Effector CD4-positive, alpha-beta T cell (primary cell): ENCODE measurements around the gene MAST4.

Experiments used
- DNase-seq: peaks from one replicate; pipeline ENCODE4 v3.0.0-alpha.2; 2020

The MAST4 gene

GRCh38 chr5:66969484-66969883 is 373.3 kb downstream of the MAST4 start:
- DNase-seq = no peak

GRCh38 chr5:66969963-66970362 is 373.8 kb downstream of the MAST4 start:
- no peak for DNase-seq

DNA sequence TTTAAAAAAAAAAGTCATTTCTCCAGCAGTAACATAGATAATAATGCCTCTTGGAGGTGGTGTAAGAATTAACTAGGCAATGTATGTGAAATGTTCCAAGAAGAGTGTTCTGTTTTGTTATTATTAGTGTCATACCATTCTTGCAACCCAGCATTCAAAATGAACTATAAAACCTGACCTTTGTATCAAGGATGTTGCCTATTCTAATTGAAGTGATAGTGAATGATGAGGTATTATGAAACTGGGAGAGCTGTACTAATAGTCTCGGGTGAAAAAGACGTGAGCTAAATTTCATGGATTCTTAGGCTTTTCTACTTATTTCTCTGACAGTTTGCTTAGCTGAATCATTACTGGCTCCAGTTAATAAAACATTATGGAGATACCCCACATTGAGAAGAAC is 375.8 kb downstream of the MAST4 start:
- DNase-seq = no peak

- DNase-seq = no peak
These were observed 378.1 kb downstream of the MAST4 start for GRCh38 chr5:66974256-66974655.

- no peak for DNase-seq
These were observed 379.9 kb downstream of the MAST4 start for GRCh38 chr5:66976108-66976507.

- no peak for DNase-seq
These were observed 383.5 kb downstream of the MAST4 start for GRCh38 chr5:66979738-66980137.

DNA sequence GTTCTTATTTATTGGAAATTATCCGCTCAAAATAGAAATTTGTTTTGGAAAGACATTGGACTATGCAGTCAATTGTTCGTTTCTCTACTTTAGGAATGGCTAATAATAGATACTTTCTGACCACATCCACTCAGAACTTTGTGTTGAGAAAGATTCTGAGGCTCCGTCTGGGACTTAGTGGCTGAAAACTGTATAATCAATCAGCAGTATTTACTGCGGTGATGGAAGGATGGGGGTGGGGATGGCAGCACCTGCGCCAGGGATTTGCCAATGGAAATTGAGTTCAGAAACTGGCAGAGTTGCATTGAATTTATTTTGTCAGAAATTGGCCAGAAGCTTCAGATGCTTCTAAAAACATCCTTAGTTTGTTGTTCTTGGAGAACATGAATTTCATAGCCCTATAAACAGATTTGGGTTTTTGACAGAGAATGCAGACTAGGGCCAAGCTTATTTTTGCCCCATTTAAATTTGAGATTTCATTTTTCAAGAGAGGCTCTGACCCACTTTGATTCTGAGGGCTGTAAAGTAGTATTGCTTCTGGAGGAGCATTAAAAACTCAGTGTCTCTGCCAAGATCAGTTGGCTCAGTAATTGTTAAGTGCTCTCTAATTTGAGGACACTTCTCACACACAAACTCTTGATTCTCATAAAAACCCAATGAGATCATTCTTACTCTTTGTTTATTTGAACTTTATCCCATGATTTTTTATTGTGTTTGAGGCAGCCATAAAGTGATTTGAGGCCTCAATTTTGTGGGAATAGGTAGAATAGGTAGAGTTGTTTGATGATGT is 385.3 kb downstream of the MAST4 start:
- no peak for DNase-seq

DNA sequence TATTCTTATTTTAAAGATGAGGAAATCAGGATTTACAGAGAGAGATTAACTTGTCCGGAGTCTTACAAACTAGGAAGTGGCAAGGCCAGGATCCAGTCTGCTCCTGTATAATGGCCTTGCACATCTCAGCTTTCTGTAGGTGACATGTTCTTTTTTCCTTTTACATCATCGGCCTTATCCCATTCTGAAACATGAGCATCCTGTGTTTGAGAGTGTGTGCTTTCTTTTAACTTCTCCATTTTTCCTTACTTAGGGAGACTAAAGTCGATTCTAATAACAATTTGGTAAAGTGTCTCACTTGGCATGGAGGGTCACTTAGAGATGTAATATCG is 385.8 kb downstream of the MAST4 start:
- DNase-seq = no peak

GRCh38 chr5:66982470-66982869 is 386.3 kb downstream of the MAST4 start:
- no peak for DNase-seq

DNA sequence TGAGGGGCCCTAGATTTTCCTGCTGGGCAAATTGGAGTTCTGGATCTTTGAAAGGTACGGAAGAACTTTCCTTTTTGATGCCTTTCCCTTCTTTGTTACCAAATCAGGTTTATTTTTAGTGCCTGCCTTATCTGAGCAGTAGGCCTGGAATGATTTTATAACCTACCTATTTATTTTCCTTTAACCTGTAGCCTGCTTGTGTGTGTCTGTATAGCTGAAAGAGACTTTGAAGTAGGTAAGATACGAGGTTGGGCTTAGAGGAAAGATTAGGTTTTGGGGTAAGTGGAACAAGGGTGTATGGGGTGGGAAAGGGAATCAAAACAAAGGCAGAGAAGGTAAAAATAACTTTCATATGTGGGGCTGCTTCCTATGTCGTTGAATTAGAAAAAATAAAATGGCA is 389.2 kb downstream of the MAST4 start:
- DNase-seq = no peak

- no peak for DNase-seq
These were observed 389.8 kb downstream of the MAST4 start for GRCh38 chr5:66986009-66986408.

DNA sequence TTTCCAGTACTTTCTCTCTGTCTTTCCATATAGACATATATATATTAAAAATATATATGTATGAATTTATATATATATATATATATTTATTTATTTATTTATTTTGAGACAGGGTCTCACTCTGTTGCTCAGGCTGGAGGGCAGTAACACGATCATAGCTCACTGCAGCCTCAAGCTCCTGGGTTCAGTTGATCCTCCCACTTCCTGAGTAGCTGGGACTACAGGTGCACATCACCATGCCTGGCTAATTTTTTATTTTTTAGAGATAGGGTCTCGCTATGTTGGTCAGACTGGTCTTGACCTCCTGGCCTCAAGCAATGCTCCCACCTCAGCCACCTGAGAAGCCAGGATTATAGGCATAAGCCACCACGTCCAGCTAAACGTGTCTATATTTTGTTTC is 390.3 kb downstream of the MAST4 start:
- no peak for DNase-seq

DNA sequence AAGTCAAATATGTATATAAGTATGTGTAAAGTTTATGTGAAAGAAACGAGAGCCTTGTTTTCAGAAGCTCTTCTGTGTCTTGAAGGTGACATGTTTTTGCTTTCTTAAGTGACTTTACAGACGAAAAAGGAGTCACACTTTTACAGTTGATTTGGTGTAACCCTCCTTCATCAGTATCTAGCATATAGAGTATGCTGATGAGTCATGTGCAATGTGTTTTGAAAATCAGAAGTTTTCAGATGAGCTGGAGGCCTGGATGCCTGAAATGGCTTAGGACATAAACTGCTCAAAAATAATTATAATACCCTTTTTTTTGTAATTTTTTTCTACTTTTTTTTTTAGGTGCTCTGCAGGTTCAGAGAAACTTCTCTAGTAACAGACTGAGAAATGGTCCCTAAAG is 390.9 kb downstream of the MAST4 start:
- no peak for DNase-seq

- DNase-seq = no peak
These were observed 391.3 kb downstream of the MAST4 start for GRCh38 chr5:66987540-66987939.

DNA sequence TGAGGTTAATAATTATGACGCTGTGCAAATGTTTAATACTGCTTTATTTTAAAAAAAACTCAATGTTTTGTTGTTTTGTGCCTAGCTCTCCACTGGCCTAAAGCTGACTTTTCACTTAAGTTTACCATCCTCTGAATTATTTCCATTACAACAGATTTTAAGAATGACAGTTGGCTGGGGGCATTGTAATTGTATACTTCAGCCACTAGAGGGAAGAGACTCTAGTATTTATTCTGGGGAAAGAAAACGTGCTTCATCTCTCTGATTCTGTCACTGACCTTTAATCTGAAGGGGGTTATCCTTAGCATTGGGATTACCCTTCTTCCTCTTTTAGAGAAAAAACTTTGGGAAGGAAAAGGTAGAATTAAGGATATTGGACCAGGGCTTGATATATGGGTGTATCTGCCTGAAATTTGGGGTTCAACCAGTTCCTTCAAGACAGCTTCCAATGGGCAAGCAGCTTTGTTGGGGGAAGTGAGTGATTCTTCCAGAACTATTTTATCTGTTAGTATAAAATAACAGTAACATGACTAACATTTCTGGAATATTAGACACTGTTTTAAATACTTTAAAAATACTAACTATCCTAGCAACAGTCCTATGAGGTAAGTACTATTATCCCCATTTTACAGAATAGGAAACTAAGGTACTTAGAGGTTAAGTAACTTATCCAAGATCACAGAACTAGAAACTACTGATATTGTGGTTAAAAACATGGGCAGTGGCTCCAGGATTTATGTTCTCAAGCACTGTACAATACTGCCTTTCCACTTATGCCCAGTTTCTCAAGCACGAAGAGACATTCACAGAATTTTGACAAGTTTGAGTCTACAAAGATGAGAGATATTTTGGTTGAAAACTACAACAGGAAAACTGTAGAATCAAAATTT is 392.0 kb downstream of the MAST4 start:
- DNase-seq = no peak

DNA sequence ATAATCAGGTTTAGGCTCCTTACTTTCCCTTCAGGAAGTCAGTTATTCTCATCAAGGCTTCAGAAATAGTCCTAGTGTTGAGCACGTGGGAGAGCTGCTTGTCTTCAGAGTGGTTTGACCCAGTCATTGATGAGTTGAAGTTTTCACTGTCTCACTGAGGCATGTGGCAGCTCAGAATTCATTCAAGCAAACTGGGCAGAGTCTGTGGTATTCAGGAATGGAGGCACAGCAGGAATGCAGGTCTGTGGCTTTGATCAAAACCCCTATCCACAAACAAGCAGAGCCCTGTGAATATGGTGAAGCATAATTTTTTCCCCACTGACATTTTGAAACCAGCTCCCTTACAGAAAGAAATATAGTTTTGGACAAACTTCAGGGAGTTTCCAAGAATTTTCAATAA is 393.1 kb downstream of the MAST4 start:
- no peak for DNase-seq

GRCh38 chr5:66989781-66990180 is 393.6 kb downstream of the MAST4 start:
- DNase-seq = no peak

DNA sequence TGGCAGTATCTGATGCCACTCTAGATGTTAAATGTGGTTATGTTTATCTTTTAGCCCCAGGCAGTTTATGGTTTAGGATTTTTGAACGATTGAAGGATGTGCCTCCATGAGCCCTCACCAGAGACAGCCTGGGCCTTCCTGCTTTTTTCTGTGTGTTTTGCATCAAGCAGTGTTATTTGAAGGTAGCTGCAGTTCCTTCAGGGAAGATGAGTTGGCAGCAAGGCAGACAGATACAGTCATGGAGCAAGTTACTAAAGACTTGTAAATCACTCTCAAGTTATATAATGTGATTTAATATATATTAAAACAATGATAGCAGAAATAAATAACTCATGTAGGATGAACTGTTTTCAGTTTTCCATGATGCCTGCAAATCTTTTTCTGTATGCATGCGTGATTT is 395.6 kb downstream of the MAST4 start:
- no peak for DNase-seq

GRCh38 chr5:66992547-66992946 is 396.4 kb downstream of the MAST4 start:
- no peak for DNase-seq

DNA sequence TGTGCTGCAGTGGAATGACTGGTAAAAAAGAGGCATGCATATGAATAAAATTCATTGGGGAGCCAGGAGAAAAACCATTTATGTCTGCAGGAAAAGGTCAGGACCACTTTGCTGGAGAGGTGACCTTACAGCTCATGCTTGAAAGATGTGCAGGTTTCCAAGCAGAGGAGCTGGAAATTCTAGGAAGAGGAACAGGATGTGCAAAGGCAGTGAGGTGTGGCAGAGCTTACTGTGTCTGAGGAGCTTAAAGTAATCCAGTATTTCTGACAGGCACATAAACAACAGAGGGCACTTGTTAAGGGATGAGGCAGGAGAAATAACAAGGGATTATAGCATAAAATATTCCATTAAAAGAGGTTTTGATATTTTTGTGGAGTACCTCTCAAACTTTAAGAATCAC is 397.3 kb downstream of the MAST4 start:
- no peak for DNase-seq

GRCh38 chr5:66993882-66994281 is 397.7 kb downstream of the MAST4 start:
- no peak for DNase-seq

DNA sequence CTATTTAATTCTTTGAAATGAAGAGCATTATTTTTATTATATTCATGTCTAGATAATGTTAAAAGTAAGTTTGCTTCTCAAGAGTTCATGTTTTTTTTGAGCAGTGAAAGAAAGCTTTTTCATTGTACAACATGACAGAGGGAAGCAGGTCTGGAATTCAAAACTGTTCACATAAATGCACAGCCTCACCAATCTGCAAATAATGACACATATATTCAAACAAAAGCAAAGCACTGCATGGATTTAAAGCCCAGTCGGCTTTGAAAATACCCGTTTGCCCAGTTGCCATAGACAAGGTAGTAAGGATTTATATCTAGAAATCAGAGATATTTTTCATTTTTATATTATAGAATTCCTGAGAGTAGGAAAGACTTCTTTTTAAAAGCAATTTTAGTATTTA is 398.6 kb downstream of the MAST4 start:
- no peak for DNase-seq

GRCh38 chr5:67000794-67001475 is 404.7 kb downstream of the MAST4 start:
- no peak for DNase-seq
